Urothelium cell line (cell line): ENCODE measurements around the gene MAGEA1.
"Not testable (repeated sequence)": the region's sequence is repeated elsewhere in the genome, so short reads cannot be mapped to it uniquely, and the experiment has no call there.

Source experiments
- DNase-seq: peaks from one replicate; pipeline ENCODE4 v3.0.0; 2011; ENCODE audit warnings: low spot score, mixed read lengths
- FAIRE-seq: peaks from 2 replicates; lab custom pipeline; 2011; peaks lifted over from hg19 to GRCh38; lab: Jason Lieb, UNC

MAGEA1 gene, protein sequence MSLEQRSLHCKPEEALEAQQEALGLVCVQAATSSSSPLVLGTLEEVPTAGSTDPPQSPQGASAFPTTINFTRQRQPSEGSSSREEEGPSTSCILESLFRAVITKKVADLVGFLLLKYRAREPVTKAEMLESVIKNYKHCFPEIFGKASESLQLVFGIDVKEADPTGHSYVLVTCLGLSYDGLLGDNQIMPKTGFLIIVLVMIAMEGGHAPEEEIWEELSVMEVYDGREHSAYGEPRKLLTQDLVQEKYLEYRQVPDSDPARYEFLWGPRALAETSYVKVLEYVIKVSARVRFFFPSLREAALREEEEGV

DNA sequence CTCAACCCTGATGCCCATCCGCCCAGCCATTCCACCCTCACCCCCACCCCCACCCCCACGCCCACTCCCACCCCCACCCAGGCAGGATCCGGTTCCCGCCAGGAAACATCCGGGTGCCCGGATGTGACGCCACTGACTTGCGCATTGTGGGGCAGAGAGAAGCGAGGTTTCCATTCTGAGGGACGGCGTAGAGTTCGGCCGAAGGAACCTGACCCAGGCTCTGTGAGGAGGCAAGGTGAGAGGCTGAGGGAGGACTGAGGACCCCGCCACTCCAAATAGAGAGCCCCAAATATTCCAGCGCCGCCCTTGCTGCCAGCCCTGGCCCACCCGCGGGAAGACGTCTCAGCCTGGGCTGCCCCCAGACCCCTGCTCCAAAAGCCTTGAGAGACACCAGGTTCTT is at the start of gene MAGEA1:
Gene MAGEA1, plus strand, starts transcription at position 154 of the 400 bp plus-strand sequence. CDS start 3,106 bp downstream, outside the sequence.
- peak; percentile 82 for DNase-seq
- no peak for FAIRE-seq

DNA sequence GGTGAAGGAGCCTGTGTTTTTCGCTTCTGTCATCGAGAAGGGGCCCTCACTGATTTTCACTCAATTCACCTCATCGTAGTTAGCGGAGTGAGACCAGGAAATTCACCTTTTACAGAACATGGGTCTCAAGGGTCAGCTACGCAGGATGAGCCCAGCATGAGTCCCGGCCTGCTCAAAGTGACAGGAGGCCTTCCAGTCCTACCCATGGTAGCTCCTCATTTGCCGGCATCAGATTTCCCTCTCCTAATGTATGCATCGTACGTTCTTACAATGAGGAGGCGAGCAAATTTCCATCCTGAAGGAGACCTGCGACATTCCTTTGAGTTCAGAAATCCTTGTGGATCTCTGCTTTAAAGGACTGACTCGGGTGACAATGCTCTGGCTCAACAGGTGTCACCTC is 46.2 kb upstream of the MAGEA1 start:
- FAIRE-seq, DNase-seq: not testable (repeated sequence)

DNA sequence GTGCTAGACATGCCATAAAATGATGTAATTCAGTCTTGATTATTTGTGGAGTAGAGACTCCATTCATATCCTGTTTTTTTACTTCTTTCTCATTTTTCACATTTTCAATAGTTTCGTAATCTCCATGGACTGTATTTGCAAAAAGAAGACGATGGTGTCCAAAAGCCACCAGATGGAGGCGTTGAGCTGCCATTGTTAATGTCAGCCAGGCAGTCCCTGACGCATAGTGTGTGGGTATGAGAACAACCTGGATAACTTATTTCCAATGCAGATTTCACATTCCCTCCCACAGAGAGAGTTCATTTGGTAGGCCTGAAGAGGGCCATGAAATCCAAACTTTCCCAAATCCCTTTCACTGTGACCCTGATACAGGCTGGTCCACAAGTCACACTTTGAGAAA is 40.0 kb upstream of the MAGEA1 start:
- not testable (repeated sequence) for DNase-seq, FAIRE-seq

DNA sequence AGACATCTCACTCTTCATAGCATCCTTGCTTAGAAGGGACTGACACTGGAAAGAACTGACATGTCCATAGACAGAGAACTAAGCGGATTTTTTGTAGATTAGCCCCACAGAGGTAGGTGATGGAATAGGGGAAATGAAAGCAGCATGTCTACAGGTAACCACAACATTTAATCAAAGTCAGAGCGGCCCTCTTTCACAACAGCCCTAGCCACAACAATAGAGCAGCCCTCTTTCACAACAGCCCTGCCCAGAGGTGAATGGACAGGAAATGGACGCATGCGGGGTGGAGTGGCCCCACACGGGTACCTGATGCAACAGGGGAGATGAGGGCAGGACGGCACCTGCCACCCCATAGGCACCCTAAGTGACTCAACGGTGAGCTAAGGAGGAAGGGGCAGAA is 32.8 kb upstream of the MAGEA1 start:
- not testable (repeated sequence) for FAIRE-seq, DNase-seq

DNA sequence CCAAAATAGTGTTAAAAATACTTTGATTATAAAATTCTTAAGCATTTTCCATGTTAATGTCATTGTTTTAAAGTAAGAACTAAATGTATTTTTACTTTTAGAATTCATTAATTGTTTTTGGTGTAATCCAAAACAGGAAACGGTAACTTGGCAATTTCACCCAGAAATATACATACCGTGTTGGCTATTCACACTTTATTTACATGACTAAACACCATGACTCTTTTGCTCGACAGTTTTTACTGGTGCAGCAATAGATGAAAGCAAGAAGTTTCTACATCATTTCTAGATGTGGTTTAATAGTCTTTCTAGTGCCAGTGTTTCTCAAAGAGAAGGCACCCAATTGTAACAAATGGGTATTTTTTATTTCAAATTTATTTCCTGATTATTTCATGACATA is 25.6 kb upstream of the MAGEA1 start:
- no peak for FAIRE-seq
- no peak for DNase-seq

DNA sequence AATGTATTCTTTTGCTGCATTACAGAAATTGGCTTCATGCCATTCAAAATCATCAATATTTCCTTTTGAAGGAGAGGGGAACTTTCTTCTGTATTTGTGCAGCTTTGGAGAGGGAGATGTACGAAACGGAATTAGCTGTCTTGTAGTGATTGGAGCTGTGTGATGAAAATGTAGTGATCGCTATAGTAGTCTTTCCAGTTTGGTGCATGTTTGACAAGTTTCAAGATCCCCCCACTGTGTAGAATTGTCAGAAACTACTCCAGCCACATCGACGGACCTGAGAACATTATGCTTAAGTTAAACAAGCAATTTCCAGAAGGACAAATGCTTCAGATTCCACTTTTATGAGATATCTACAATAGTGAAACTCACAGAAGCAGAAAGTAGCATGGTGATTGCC is 21.6 kb upstream of the MAGEA1 start:
- FAIRE-seq (no peak), DNase-seq (no peak)

DNA sequence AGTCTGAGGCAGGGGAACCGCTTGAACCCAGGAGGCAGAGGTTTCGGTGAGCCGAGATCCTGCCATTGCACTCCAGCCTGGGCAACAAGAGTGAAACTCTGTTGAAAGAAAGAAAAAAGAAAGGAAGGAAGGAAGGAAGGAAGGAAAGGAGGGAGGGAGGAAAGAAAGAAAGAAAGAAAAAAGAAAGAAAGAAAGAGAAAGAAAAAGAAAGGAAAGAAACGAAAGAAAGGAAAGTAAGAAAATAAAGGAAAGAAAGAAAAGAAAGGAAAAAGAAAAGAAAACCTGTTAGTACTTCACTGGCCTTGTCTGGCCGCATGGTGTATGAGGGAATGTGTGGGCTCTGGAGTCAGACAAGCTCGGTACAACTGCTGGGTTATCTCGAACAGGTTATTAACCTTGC is 20.8 kb upstream of the MAGEA1 start:
- DNase-seq (no peak), FAIRE-seq (no peak)

DNA sequence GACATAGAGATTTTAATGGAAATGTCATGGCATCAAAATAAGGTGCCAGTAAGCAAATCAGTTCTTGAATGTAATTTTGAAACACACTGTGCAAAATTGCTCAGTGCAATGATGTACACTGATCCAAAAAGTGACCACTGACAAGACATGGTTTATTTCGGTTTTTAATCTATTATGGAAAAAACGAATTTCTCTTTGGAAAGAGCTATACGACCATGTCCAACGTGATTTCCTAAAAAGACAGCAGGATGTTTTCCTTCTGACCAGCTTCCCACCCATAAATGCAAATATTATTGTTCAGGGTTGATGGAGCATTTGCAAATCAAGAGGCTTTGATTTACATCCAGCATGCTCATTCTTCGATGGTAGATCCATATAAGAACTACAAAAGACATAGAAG is 17.1 kb upstream of the MAGEA1 start:
- FAIRE-seq (no peak), DNase-seq (no peak)

DNA sequence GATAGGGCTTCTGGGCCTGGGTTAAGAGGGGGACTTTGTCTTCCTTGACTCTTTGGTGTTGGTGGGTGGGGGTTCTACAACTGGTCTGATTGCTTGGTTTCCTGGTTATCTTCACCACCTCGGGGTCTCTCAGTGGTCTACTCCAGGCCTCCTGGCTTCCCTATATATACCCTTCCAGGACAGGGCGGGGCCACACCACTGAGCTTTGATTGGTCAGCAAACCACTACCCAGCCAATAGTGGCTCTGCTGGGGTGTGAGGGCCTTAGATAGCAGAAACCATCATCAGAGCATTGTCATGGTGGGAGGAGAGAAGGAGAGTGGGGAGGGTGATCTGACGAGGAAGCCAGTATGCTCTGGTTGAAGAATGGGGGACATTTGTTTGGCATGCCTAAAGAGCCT is 14.4 kb upstream of the MAGEA1 start:
- no peak for DNase-seq
- FAIRE-seq, result no peak

DNA sequence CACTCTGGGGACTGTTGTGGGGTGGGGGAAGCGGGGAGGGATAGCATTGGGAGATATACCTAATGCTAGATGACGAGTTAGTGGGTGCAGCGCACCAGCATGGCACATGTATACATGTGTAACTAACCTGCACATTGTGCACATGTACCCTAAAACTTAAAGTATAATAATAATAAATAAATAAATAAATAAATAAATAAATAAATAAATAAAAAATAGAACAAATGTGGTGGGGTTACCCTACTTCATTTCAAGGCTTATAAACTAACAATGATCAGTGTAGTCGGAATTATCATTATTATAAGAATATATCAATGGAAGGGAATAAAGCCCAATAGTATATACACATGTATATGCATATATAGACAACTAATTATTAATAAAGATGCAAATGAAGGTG is 10.7 kb upstream of the MAGEA1 start:
- not testable (repeated sequence) for DNase-seq, FAIRE-seq

DNA sequence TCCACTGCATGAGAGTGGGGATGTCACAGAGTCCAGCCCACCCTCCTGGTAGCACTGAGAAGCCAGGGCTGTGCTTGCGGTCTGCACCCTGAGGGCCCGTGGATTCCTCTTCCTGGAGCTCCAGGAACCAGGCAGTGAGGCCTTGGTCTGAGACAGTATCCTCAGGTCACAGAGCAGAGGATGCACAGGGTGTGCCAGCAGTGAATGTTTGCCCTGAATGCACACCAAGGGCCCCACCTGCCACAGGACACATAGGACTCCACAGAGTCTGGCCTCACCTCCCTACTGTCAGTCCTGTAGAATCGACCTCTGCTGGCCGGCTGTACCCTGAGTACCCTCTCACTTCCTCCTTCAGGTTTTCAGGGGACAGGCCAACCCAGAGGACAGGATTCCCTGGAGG is 2.7 kb downstream of the MAGEA1 start:
- DNase-seq (no peak), FAIRE-seq (no peak)

DNA sequence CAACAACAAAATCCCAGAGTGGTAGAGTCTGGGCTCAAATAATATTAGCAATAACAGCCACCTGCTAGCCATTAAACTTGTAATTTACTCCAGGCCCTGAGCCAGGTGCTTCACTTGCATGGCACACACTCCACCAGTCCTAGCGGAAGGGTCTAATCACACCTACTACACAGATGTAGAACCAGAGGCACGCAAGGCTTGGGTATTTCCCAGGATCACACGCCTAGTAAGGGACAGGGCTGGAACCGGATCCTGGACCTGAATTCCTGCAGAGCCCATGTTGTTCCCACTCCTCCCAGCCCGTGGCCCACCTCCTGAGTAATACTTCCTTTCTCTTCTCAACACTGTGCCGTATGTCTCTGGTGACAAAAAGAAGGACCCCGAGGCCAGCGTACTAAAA is 5.7 kb downstream of the MAGEA1 start:
- FAIRE-seq (no peak), DNase-seq (no peak)

DNA sequence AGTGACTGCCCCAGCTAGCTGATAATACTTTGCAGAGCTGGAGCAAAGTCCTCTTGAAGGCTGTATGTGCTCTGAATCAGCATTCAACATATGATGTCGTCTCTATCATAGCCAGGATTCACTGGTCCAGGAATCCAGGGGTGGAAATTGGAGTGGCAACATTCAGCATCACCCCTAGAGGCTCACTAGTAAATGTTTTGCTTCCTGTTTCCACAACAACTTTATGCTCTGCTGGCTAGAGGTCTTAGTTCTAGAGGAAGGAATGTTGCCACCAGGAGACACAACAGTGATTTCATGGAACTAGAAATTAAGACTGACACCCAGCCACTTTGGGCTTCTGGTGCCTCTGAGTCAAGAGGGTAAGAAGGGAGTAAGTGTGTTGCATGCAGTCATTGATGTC is 11.3 kb downstream of the MAGEA1 start:
- DNase-seq (no peak), FAIRE-seq (no peak)

DNA sequence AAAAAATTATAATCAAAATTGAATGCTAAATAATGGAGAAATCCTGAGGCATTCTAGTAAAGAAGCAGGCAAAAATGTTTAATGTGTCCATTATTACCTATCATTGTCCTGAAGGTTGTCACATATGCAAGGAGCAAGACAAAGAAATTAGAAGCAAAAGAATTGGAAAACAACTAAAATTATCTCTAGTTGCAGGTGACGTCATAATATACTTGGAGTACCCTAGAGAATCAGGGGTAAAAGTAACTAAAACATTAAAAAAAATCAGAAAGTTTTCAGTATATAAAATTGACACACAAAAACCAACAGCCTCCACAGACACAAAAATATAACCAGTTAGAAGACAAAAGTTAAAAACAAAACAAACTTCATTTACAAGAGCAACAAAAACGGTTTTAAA is 21.4 kb downstream of the MAGEA1 start:
- no peak for DNase-seq
- no peak for FAIRE-seq

DNA sequence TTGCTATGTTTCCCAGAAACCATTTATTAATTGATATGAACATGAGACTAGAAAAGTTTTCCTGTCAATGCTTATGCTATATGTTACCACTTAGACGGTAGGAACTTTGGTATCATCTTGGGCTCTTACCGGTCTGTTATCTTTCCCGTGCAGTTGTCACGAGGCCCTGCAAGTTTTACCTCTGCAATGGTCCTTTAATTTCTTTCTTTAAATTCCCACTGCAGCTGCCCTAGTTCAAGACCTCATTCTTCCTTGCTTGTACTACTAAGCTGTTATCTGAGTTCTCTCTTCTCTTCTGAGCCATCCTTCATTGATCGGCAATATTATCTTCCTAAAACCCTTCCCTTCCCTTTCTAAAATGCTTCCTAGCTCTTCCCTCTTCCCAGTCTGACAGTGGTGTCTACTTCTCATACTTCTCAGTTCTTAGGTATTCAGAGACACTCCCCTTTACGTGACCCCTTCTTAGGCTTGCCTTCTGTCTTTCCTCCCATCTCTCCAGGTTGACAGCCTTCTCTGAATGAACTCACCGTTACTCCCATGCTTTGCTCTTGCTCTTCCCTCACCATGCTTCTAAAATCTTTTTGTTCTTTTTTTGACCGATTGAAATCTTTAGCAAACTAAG is 27.5 kb downstream of the MAGEA1 start:
- FAIRE-seq, result no peak
- no peak for DNase-seq

DNA sequence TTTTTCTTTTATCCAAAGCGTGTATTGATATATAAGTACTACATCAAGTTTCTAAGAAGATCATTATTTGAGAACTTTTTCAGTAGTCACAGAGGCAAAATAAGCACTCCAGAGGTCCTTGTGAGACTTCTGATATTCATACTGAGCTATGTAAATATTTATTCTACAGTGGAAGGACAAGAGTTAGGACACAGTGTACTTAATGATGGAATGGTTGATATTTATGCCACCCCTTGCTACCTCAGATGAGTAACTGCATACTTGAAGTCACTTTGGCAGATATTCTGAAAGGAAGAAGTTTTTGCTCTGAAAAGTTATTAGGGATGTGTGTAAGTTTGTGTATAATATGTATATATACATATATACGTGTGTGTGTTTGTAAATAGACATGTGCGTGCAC is 30.3 kb downstream of the MAGEA1 start:
- DNase-seq (no peak), FAIRE-seq (no peak)

DNA sequence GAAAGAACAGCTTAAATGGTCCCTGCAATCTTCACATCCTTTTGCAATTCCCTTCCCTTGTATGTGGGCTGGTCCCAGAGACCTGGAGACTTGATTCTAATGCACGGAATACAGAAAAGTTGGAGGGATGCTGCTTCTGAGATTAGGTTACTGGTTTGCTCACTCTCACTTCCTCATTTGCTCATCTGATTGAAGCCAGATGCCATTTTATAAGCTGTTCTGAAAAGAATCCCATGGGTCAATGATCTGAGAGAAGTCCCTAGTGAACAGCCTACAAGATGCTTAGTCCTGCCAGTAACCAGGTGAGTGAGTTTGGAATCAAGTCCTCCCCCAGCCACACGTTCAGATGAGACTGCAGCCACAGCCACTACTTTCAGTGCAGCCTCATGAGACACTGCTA is 35.9 kb downstream of the MAGEA1 start:
- FAIRE-seq (no peak), DNase-seq (no peak)

DNA sequence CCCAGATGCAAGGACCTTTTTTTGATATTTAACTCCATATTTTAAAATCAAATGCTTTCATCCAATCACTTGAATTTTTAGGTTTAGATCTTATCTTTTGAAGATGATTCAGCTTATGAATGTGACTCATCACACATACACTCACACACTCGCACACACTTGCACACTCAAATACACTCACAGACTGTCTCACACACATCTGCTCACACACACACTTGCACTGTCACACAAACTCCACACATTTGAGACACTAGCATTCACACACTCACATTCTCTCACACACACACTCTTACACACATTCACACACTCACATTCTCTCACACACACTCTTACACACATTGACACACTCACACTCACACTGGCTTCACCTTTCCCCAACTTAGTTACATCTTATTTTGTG is 37.8 kb downstream of the MAGEA1 start:
- FAIRE-seq (no peak), DNase-seq (no peak)

DNA sequence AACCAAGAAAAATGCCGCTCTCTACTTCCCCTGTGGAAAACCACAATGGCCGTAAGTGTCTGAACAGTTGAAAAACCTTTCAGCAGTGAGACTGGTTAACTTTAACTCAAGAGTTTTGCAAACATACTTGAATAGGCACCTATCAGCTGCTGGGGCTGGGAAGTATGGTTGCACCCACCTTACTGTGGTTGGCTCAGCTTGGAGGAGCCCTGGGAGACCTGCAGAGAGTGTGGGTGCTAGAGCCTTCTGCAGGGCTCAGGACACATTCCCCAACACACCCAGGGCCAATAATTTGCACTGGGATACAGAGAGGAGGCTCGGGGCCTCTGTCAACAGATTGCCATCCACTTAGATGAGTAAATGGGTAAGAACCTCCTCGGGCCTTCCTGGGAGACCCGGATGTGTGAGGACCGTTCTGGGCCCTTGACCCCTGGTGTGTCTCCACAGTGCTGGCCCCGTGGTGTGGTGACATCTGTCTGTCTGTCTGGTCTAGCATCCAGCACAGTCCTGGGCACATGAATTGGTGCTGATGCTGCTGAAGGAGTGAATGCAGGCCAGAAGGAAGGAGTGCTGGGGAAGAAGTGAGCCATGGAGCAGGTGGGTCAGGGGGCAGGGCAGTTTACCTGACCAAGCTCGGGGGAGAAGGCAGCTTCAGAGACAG is 46.5 kb downstream of the MAGEA1 start:
- DNase-seq (no peak), FAIRE-seq (no peak)

DNA sequence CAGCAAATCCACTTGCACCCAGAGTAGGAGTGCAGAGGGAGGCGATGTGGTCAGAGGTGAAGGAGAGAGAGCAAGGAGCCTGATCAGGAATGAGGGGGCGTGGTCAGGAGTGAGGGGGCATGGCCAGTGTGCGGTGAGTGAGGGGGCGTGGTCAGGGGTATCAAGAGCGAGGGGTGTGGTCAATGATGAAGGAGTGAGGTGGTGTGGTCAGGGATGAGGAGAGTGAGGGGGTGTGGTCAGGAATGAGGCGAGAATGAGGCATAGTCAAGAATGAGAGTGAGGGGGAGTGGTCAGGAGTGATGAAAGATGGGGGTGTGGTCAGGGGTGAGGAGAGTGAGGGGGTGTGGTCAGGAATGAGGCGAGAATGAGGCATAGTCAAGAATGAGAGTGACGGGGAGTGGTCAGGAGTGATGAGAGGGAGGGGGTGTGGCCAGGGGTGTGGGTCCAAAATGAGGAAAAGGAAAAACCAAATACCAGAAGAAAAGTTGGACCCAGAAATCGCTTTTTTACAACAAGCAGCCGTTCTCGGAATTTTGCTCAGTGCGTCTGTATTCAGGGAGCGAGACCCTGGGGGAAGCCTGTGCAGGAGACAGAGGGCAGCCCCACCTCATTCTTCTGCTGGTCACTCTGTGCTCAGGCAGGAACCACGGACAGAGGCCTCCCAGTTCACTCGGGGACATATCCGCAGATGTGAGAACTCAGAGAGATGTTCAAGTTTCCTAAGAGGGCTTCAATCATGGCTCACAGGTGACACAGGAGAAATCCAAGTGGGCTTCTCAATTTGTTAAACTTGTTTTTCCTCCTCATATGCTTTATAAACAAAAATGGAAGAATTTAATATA is 47.5 kb downstream of the MAGEA1 start:
- FAIRE-seq (no peak), DNase-seq (peak; percentile 22)
